PFSK-1 (cell line): ENCODE measurements around the gene ECE1.

Experiments
- FOXP2 ChIP-seq: optimal IDR thresholded peaks from 2 replicates; pipeline ENCODE3; 2011; ENCODE audit warnings: borderline replicate concordance, control low read depth, inconsistent platforms; ENCODE audit not compliant: insufficient read depth; ENCODE audit errors: extremely low read length, extremely low read depth
- POLR2AphosphoS5 ChIP-seq: IDR thresholded peaks from 2 replicates; pipeline ENCODE4 v1.6.1; 2012; ENCODE audit warnings: low read depth, mild to moderate bottlenecking, control low read depth, low read length, moderate library complexity
- SIN3A ChIP-seq: IDR thresholded peaks from 2 replicates; pipeline ENCODE4 v1.6.1; 2012; ENCODE audit warnings: mild to moderate bottlenecking, low read length, moderate library complexity, borderline replicate concordance; ENCODE audit not compliant: insufficient read depth
- TAF1 ChIP-seq: IDR thresholded peaks from 2 replicates; pipeline ENCODE4 v1.6.1; 2012; ENCODE audit warnings: low read length, control low read depth, borderline replicate concordance; ENCODE audit not compliant: insufficient read depth
- TF ChIP-seq, protein P1 (sequence below), 2 experiments: IDR thresholded peaks; 2 replicates each; pipeline versions ENCODE4 v1.6.1 to v1.8.0; 2011 to 2012; ENCODE audit warnings: low read depth in 2 of 2, low read length in 2 of 2, control low read depth in 1 of 2, inconsistent platforms in 1 of 2, mild to moderate bottlenecking in 1 of 2, moderate library complexity in 1 of 2; ENCODE audit not compliant: insufficient read depth in 1 of 2

Gene ECE1

DNA sequence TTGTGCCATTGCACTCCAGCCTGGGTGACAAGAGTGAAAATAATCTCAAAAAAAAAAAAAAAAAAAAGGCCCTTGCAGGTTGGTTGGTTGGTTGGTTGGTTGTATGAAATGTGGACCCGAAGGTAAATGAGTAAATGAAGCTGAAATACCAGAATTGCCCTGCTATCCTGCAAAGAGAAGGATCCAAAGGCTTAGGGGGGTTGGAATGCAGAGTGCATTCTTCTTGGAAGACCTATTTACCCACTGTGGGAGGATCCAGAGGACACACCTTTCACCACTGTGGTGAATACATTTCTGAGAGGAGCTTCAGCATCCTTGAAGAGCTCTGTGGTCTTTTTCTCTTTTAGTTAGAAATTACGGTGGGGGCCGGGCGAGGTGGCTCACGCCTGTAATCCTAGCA is 84.8 kb downstream of the ECE1 start:
- TF ChIP-seq POLR2AphosphoS5 (no peak), FOXP2 (no peak), TAF1 (no peak), SIN3A (no peak)
- TF ChIP-seq, protein P1, sequence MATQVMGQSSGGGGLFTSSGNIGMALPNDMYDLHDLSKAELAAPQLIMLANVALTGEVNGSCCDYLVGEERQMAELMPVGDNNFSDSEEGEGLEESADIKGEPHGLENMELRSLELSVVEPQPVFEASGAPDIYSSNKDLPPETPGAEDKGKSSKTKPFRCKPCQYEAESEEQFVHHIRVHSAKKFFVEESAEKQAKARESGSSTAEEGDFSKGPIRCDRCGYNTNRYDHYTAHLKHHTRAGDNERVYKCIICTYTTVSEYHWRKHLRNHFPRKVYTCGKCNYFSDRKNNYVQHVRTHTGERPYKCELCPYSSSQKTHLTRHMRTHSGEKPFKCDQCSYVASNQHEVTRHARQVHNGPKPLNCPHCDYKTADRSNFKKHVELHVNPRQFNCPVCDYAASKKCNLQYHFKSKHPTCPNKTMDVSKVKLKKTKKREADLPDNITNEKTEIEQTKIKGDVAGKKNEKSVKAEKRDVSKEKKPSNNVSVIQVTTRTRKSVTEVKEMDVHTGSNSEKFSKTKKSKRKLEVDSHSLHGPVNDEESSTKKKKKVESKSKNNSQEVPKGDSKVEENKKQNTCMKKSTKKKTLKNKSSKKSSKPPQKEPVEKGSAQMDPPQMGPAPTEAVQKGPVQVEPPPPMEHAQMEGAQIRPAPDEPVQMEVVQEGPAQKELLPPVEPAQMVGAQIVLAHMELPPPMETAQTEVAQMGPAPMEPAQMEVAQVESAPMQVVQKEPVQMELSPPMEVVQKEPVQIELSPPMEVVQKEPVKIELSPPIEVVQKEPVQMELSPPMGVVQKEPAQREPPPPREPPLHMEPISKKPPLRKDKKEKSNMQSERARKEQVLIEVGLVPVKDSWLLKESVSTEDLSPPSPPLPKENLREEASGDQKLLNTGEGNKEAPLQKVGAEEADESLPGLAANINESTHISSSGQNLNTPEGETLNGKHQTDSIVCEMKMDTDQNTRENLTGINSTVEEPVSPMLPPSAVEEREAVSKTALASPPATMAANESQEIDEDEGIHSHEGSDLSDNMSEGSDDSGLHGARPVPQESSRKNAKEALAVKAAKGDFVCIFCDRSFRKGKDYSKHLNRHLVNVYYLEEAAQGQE (IDR thresholded peaks at IDR 0.05; ENCODE audit: insufficient read depth in 1 of 2, low read depth in 2 of 2, low read length in 2 of 2), result no peak

- TF ChIP-seq SIN3A, result no peak
- TF ChIP-seq, protein P1 (IDR thresholded peaks at IDR 0.05; ENCODE audit: insufficient read depth in 1 of 2, low read depth in 2 of 2, low read length in 2 of 2), result no peak
- TF ChIP-seq POLR2AphosphoS5, result no peak
- no peak for TF ChIP-seq FOXP2
- TF ChIP-seq TAF1, result no peak
These were observed 88.6 kb downstream of the ECE1 start for GRCh38 chr1:21201650-21202049.

- TF ChIP-seq POLR2AphosphoS5 (no peak), FOXP2 (no peak), SIN3A (no peak), TAF1 (no peak)
- TF ChIP-seq, protein P1 (IDR thresholded peaks at IDR 0.05; ENCODE audit: insufficient read depth in 1 of 2, low read depth in 2 of 2, low read length in 2 of 2), result no peak
These were observed 89.5 kb downstream of the ECE1 start for GRCh38 chr1:21200767-21201166.

- TF ChIP-seq, protein P1 (IDR thresholded peaks at IDR 0.05; ENCODE audit: insufficient read depth in 1 of 2, low read depth in 2 of 2, low read length in 2 of 2), result no peak
- TF ChIP-seq SIN3A (no peak), TAF1 (no peak), FOXP2 (no peak), POLR2AphosphoS5 (no peak)
These were observed 91.3 kb downstream of the ECE1 start for GRCh38 chr1:21198929-21199328.

DNA sequence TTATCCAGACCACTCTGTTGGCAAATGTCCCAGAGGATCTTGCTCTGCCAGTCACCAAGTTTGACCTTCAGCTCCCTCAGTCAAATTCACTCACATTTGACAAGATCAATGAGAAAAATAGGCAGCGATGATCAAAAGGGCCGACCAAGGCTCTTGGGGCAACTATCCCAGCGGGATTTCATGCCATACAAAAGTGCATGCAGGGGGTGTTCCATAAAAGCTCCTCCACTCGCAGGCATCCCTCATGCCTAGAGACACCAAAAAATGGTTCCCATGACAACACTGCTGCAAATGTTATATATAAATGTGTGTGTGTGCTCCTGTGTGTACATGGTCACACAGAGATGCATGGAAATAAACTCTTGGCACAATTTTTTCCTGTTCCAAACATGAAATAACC is 97.4 kb downstream of the ECE1 start:
- TF ChIP-seq FOXP2, result no peak
- TF ChIP-seq TAF1, result no peak
- no peak for TF ChIP-seq POLR2AphosphoS5
- TF ChIP-seq, protein P1 (IDR thresholded peaks at IDR 0.05; ENCODE audit: insufficient read depth in 1 of 2, low read depth in 2 of 2, low read length in 2 of 2), result no peak
- no peak for TF ChIP-seq SIN3A
